Measurements from ENCODE around the gene PTGES3.
"Not testable (repeated sequence)": the region's sequence is repeated elsewhere in the genome, so short reads cannot be mapped to it uniquely, and the experiment has no call there.

The PTGES3 gene

GRCh38 chr12:56657416-56658379 is 30.4 kb downstream of the PTGES3 start:
- DNase-seq (ENCODE audit: low read depth), result no peak

- DNase-seq (ENCODE audit: low read depth), result not testable (repeated sequence)
These were observed 34.3 kb downstream of the PTGES3 start for GRCh38 chr12:56653781-56654180.

- not testable (repeated sequence) for DNase-seq (ENCODE audit: low read depth)
These were observed 40.1 kb downstream of the PTGES3 start for GRCh38 chr12:56648023-56648422.

GRCh38 chr12:56645717-56646446 is 42.2 kb downstream of the PTGES3 start, which contains the start of gene ATP5F1B:
TSS of gene ATP5F1B (minus strand) at chr12:56645984. CDS start at chr12:56645963, 21 bp downstream.
- DNase-seq (ENCODE audit: low read depth), result peak; percentile 100

- peak; percentile 38 for DNase-seq (ENCODE audit: low read depth)
These were observed 42.8 kb downstream of the PTGES3 start for GRCh38 chr12:56645201-56645716.

- peak; percentile 46 for DNase-seq (ENCODE audit: low read depth)
These were observed 43.4 kb downstream of the PTGES3 start for GRCh38 chr12:56644654-56645053.

- no peak for DNase-seq (ENCODE audit: low read depth)
These were observed 46.9 kb downstream of the PTGES3 start for GRCh38 chr12:56641219-56641618.

- DNase-seq (ENCODE audit: low read depth), result no peak
These were observed 50.5 kb downstream of the PTGES3 start for GRCh38 chr12:56637621-56638020.

- peak; percentile 100 for DNase-seq (ENCODE audit: low read depth)
These were observed 51.2 kb downstream of the PTGES3 start for GRCh38 chr12:56636675-56637540.

- DNase-seq (ENCODE audit: low read depth), result peak; percentile 89
These were observed 52.0 kb downstream of the PTGES3 start for GRCh38 chr12:56635806-56636674.

- peak; percentile 93 for DNase-seq (ENCODE audit: low read depth)
These were observed 53.0 kb downstream of the PTGES3 start for GRCh38 chr12:56634837-56635791.

- DNase-seq (ENCODE audit: low read depth), result peak; percentile 48
These were observed 53.7 kb downstream of the PTGES3 start for GRCh38 chr12:56634242-56634836.

- no peak for DNase-seq (ENCODE audit: low read depth)
These were observed 54.4 kb downstream of the PTGES3 start for GRCh38 chr12:56633468-56634241.

- DNase-seq (ENCODE audit: low read depth), result no peak
These were observed 55.2 kb downstream of the PTGES3 start for GRCh38 chr12:56632701-56633467.

GRCh38 chr12:56631790-56632700 is 56.0 kb downstream of the PTGES3 start:
- peak; percentile 63 for DNase-seq (ENCODE audit: low read depth)

GRCh38 chr12:56630180-56630632 is 57.9 kb downstream of the PTGES3 start, which contains the start of gene BAZ2A:
TSS of gene BAZ2A (minus strand) at chr12:56630326. CDS start at chr12:56617530, 12,796 bp downstream.
- peak; percentile 89 for DNase-seq (ENCODE audit: low read depth)
